MG63 (cell line): ENCODE data around the gene ATP7A. TPM values are rescaled to one million over a fixed set of nuclear protein-coding genes. Genes with fewer than 3 reads are reported as not detected.
"Not testable (repeated sequence)": the region's sequence is repeated elsewhere in the genome, so short reads cannot be mapped to it uniquely, and the experiment has no call there.

Experiments used
- DNase-seq: peaks from one replicate; pipeline ENCODE4 v3.0.0-alpha.2; 2020
- H3K27me3 ChIP-seq: fragments of 250-450 bp; sonication (Bioruptor Pico); 2 replicates; pipeline ENCODE4 v1.5.1; 2020; ENCODE audit warnings: mild to moderate bottlenecking, moderate library complexity
- H3K36me3 ChIP-seq: fragments of 250-450 bp; sonication (Bioruptor Pico); 2 replicates; pipeline ENCODE4 v1.5.1; 2020; ENCODE audit warnings: mild to moderate bottlenecking, moderate library complexity
- H3K4me3 ChIP-seq: fragments of 250-450 bp; sonication (Bioruptor Pico); 2 replicates; pipeline ENCODE4 v1.5.1; 2020; ENCODE audit warnings: mild to moderate bottlenecking, moderate library complexity
- H3K9me3 ChIP-seq: fragments of 250-450 bp; sonication (Bioruptor Pico); 2 replicates; pipeline ENCODE4 v1.5.1; 2020; ENCODE audit warnings: mild to moderate bottlenecking, moderate library complexity
- total RNA-seq: library from RNA; depleted of rRNA; stranded (reverse); fragments of >200 nt; shearing (Covaris generic); gene quantifications from 2 replicates; pipeline ENCODE4 v1.2.3, GENCODE V29; 2014; ENCODE audit warnings: low replicate concordance

The ATP7A gene
- total RNA-seq, 1 experiment from 2014 or later, result 6.4 TPM

- Histone ChIP-seq H3K36me3 (no peaks in the 10 kb centered on the region), H3K4me3 (no peak overlapping the region), H3K27me3 (no peaks in the 10 kb centered on the region), H3K9me3 (no peaks in the 10 kb centered on the region)
- DNase-seq, result no peak
Observed at GRCh38 chrX:77935886-77936285, 25.4 kb downstream of the ATP7A start.

DNA sequence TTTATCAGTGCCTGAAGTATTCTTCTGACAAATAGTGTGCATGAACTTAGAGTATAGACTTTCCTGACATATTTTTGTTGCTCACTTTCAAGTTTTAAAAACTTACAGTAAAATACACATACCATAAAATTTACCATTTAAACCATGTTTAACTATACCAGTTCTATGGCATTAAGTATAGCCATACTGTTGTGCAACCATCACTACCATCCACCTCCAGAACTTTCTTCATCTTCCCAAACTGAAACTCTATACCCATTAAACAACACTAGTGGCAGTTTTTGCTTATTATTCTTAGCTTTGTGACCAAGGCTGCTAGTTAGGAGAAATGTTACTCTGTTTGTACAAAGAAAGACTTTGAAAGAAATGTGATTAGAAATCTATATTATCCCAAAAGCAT, 25.8 kb downstream of the ATP7A start:
- no peak for DNase-seq
- no peaks in the 10 kb centered on the region for H3K36me3 ChIP-seq
- no peaks in the 10 kb centered on the region for H3K9me3 ChIP-seq
- no peaks in the 10 kb centered on the region for H3K27me3 ChIP-seq
- H3K4me3 ChIP-seq, result no peak overlapping the region

DNA sequence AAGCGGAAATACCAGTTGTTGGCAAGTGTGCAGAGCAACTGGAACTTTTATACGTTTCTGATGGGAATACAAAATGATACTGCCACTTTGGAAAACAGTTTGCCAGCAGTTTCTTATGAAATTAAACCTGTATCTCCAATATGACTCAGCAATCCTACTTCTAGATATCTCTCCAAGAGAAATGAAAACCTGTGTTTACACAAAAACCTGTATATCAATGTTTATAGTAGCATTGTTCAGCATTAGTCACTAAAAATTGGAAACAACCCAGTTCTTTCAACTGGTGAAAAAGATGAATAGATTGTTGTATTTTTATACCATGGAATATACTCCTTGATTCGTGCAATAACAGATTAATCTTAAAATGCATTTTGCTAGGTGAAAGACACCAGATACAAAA, 26.8 kb downstream of the ATP7A start:
- Histone ChIP-seq H3K36me3 (no peaks in the 10 kb centered on the region), H3K27me3 (no peaks in the 10 kb centered on the region), H3K4me3 (no peak overlapping the region), H3K9me3 (no peaks in the 10 kb centered on the region)
- DNase-seq, result no peak

DNA sequence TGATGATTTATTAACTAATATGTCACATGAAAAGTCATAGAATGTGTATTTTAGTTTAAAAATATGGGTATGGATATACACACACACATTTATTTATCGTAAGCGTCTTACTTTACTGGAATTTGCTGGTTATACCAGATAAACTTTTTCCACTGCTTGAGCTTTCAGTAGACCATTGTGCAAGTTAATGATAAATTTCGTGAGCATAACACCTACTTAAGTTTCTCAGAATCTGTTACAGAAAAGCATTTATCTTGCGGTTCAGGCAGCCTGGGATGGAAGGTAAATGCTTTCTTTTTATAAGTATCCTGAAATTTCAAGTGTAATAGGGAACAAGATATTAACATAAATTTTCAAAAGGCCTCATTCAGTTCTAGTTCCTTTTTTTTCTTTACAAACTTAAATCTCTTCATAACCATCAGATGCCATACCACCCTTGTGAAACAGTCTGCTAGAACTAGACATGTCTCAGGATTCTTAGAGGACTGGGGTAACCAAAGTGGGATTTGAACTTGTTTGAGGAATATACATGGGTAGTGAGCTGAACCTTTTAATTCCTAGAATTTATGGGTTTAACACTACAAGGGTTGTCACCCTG, 27.7 kb downstream of the ATP7A start:
- no peak for DNase-seq

GRCh38 chrX:77945031-77945430, 34.5 kb downstream of the ATP7A start:
- not testable (repeated sequence) for DNase-seq, H3K27me3 ChIP-seq, H3K36me3 ChIP-seq, H3K9me3 ChIP-seq, H3K4me3 ChIP-seq

More for the DNA sequence above, 27.7 kb downstream of the ATP7A start:
- Histone ChIP-seq H3K27me3 (no peaks in the 10 kb centered on the region), H3K36me3 (no peaks in the 10 kb centered on the region), H3K9me3 (no peaks in the 10 kb centered on the region), H3K4me3 (no peak overlapping the region)

- Histone ChIP-seq H3K36me3 (no peaks in the 10 kb centered on the region), H3K9me3 (no peaks in the 10 kb centered on the region)
Observed at GRCh38 chrX:77945910-77946545, 35.5 kb downstream of the ATP7A start.

GRCh38 chrX:77946571-77946970, 36.1 kb downstream of the ATP7A start:
- H3K27me3 ChIP-seq, result no peaks in the 10 kb centered on the region
- H3K9me3 ChIP-seq, result no peaks in the 10 kb centered on the region
- no peak for DNase-seq
- H3K36me3 ChIP-seq, result no peaks in the 10 kb centered on the region
- no peak overlapping the region for H3K4me3 ChIP-seq

More at GRCh38 chrX:77945910-77946545, 35.5 kb downstream of the ATP7A start:
- Histone ChIP-seq H3K4me3 (no peak overlapping the region), H3K27me3 (no peaks in the 10 kb centered on the region)
- DNase-seq, result no peak

DNA sequence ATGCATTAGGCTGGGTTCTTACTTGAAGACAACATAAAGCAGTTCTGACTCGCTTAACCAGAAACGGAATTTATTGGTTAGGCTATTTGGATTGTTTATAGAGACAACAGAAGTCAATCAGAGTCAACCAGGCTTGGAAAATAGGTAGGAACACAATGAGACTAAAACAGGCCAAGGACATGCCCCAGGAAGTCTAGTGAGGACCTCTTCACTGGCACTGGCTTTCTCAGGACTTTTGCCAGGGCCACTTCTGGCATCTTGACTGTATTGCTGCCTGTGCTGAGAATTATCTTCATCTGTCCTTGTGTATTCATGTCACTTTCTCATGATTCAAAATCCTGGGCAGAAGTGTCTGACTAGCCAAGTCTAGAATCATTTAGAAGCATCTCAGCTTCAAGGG, 39.3 kb downstream of the ATP7A start:
- H3K27me3 ChIP-seq, result no peaks in the 10 kb centered on the region
- H3K9me3 ChIP-seq, result no peaks in the 10 kb centered on the region
- no peaks in the 10 kb centered on the region for H3K36me3 ChIP-seq
- H3K4me3 ChIP-seq, result no peak overlapping the region
- no peak for DNase-seq

GRCh38 chrX:77952173-77952572, 41.7 kb downstream of the ATP7A start:
- H3K9me3 ChIP-seq, result no peaks in the 10 kb centered on the region
- DNase-seq, result no peak

DNA sequence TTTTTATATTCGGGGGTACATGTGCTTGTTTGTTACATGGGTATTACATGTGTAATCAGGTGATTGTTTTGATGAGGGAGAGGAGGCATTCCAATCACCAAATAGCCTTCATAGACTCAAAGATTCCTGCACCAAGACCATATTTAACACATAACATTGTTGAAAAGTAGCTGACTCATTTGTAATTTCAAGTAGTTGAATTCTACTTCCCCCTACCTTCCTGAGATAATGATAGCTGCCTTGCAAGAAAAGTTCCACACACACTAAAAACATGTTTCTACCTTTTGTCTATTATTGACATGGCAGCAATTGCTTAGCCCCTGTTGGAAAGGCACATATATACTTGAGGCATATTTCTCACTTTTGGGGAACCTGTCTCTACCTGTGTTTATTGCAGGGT, 42.8 kb downstream of the ATP7A start:
- H3K9me3 ChIP-seq, result no peaks in the 10 kb centered on the region
- H3K4me3 ChIP-seq, result no peak overlapping the region
- DNase-seq, result no peak
- no peaks in the 10 kb centered on the region for H3K36me3 ChIP-seq
- H3K27me3 ChIP-seq, result no peaks in the 10 kb centered on the region

More at GRCh38 chrX:77952173-77952572, 41.7 kb downstream of the ATP7A start:
- Histone ChIP-seq H3K36me3 (no peaks in the 10 kb centered on the region), H3K4me3 (no peak overlapping the region), H3K27me3 (no peaks in the 10 kb centered on the region)

DNA sequence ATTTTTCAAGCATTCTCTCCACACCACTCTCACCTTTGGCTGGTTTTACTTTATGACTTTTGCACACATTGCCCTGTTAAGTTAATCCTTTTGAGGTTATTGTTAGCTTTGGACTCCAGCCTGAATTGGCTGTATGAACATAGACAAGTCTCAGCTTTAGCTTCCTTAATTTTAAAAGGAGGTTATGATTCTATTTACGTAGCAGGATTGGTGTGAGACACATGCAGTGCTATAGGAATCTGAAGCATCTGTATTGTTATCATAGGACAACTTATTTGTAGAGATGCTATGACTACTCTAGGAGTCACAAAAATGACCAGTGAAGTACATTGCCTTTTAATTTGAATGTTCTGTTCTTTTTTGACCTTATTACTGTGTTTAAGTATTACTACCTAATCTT, 43.2 kb downstream of the ATP7A start:
- H3K9me3 ChIP-seq, result no peaks in the 10 kb centered on the region
- no peaks in the 10 kb centered on the region for H3K36me3 ChIP-seq
- no peaks in the 10 kb centered on the region for H3K27me3 ChIP-seq
- no peak overlapping the region for H3K4me3 ChIP-seq
- DNase-seq, result no peak

DNA sequence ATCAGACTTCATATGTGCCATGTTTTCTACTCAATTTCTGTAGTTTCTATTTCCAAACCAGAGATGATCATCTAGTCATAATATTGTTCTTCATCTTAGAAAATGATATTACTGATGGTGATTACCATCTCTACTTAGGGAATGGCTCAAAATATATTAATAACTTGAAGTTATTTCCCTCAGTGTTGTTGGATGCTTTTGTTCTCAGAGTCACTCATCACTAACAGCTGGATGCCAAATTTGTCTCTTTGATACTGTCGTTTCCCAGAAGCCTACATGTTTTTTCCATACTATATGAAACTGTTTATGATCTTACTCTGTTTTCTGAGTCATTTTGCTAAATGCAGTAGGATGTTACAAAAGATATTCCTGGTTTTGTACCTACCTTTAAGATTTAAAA, 50.1 kb downstream of the ATP7A start:
- H3K9me3 ChIP-seq, result no peaks in the 10 kb centered on the region
- H3K27me3 ChIP-seq, result no peaks in the 10 kb centered on the region
- H3K36me3 ChIP-seq, result no peaks in the 10 kb centered on the region
- H3K4me3 ChIP-seq, result no peak overlapping the region
- DNase-seq, result no peak

DNA sequence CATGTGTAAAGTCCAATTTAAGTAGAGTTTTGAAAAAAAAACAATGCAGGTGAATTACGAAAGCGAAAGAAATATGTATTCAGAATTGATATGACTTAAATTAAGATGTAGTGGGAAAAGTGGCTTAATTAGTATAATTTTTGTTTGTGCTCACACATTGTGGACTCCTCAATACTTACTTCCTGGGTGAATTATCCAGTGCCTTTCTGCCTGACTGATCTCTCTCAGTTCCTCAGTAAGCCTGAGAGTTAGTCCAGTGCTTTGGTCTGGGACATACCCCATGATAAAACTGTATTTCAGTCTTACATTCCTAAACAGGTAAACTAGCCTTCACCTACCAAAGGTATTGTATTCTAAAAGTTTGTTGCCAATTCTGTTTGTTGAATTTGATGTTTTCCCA, 50.6 kb downstream of the ATP7A start:
- Histone ChIP-seq H3K27me3 (no peaks in the 10 kb centered on the region), H3K9me3 (no peaks in the 10 kb centered on the region), H3K4me3 (no peak overlapping the region), H3K36me3 (no peaks in the 10 kb centered on the region)
- no peak for DNase-seq

- no peak for DNase-seq
- Histone ChIP-seq H3K36me3 (no peaks in the 10 kb centered on the region), H3K27me3 (no peaks in the 10 kb centered on the region), H3K4me3 (no peak overlapping the region), H3K9me3 (no peaks in the 10 kb centered on the region)
Observed at GRCh38 chrX:77962068-77962902, 51.8 kb downstream of the ATP7A start.

GRCh38 chrX:77966361-77966760, 55.9 kb downstream of the ATP7A start:
- H3K27me3 ChIP-seq, result no peaks in the 10 kb centered on the region
- no peak overlapping the region for H3K4me3 ChIP-seq
- DNase-seq, result no peak
- H3K9me3 ChIP-seq, result no peaks in the 10 kb centered on the region
- no peaks in the 10 kb centered on the region for H3K36me3 ChIP-seq

- Histone ChIP-seq H3K36me3 (no peaks in the 10 kb centered on the region), H3K9me3 (no peaks in the 10 kb centered on the region), H3K27me3 (no peaks in the 10 kb centered on the region), H3K4me3 (no peak overlapping the region)
- no peak for DNase-seq
Observed at GRCh38 chrX:77967631-77968030, 57.1 kb downstream of the ATP7A start.

GRCh38 chrX:77969538-77969937, 59.0 kb downstream of the ATP7A start, which contains the start of gene PGAM4:
Gene PGAM4 (minus strand): TSS chrX:77969638. CDS start chrX:77969638, 0 bp downstream.
- H3K36me3 ChIP-seq, result no peaks in the 10 kb centered on the region
- no peak within 1 kb of the TSS for H3K4me3 ChIP-seq
- no peak for DNase-seq
- H3K9me3 ChIP-seq, result no peaks in the 10 kb centered on the region
- H3K27me3 ChIP-seq, result no peaks in the 10 kb centered on the region
